Activated naive CD8-positive, alpha-beta T cell treated with anti-CD3 and anti-CD28 coated beads, Interleukin-2, amount 10 ng/mL, durations not matched to agents 7 days and 5 days (primary cell): ENCODE measurements around the gene GIPC3. TPM values are rescaled to one million over a fixed set of nuclear protein-coding genes. Genes with fewer than 3 reads are reported as not detected.

ENCODE experiments used
- ATAC-seq: fragments of 150-1000 bp; cut with Tn5 transposase; one replicate; pipeline ENCODE4 v1.10.0; 2021; ENCODE audit warnings: low read depth, moderate library complexity
- POLR2A ChIA-PET: fragments of 350-600 bp; sonication (Branson Sonifier 250); formaldehyde crosslinking; loops from one replicate; lab custom pipeline; 2021; ENCODE audit warnings: antibody characterized with exemption; lab: Charles Lee
- DNase-seq: peaks from one replicate; pipeline ENCODE4 v3.0.0; 2021
- H3K27ac Mint-ChIP-seq: one replicate; pipeline ENCODE4 v1.8.0; 2022; ENCODE audit warnings: mild to moderate bottlenecking, mixed read lengths
- H3K27me3 Mint-ChIP-seq: one replicate; pipeline ENCODE4 v1.8.0; 2022; ENCODE audit warnings: mild to moderate bottlenecking, moderate library complexity, mixed read lengths
- H3K36me3 Mint-ChIP-seq: one replicate; pipeline ENCODE4 v1.8.0; 2021; ENCODE audit warnings: mild to moderate bottlenecking, mixed read lengths
- H3K4me1 Mint-ChIP-seq: one replicate; pipeline ENCODE4 v1.8.0; 2021; ENCODE audit warnings: mixed read lengths
- H3K4me3 Mint-ChIP-seq: one replicate; pipeline ENCODE4 v1.8.0; 2022; ENCODE audit warnings: mild to moderate bottlenecking, moderate library complexity, mixed read lengths
- H3K9me3 Mint-ChIP-seq: one replicate; pipeline ENCODE4 v1.8.0; 2021; ENCODE audit warnings: mixed read lengths
- total RNA-seq, 2 experiments: library from RNA; stranded (reverse); gene quantifications; one replicate each; pipeline ENCODE4 v1.2.3, GENCODE V29; 2021

GIPC3 gene
- total RNA-seq, 2 experiments from 2014 or later: 1.4 to 1.5 TPM

GRCh38 chr19:3544742-3545668, 40.3 kb upstream of the GIPC3 start:
- ATAC-seq: peak; percentile 58
- H3K36me3 Mint-ChIP-seq: peaks cover 5% of the 10 kb centered on the region
- no peak overlapping the region for H3K4me3 Mint-ChIP-seq

DNA sequence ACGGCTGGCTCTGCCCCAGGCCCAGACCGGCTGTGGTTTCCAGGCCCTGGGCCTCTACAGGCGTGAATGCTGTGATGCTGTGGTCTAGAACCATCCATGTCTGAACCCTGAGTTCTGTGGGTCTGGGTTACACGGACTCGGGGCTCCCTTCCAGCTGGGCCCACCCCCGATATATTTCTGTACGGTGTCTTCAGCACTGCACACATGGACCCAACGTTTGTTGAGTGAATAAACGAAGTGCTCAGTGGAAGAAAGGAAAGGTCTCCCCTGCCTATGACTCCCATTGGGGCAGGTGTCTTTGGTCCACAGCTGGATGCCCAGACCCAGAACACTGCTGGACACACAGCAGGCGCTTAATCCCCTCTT, 39.6 kb upstream of the GIPC3 start:
- Mint-ChIP-seq H3K9me3 (no peaks in the 10 kb centered on the region), H3K4me1 (peaks cover 5% of the 10 kb centered on the region)

More at GRCh38 chr19:3544742-3545668, 40.3 kb upstream of the GIPC3 start:
- H3K27ac Mint-ChIP-seq: peak overlapping the region; percentile 86
- no peaks in the 10 kb centered on the region for H3K27me3 Mint-ChIP-seq
- DNase-seq: peak; percentile 90
- H3K9me3 Mint-ChIP-seq: no peaks in the 10 kb centered on the region
- peaks cover 5% of the 10 kb centered on the region for H3K4me1 Mint-ChIP-seq
- POLR2A ChIA-PET: interaction anchor here (0.6 to 0.9 kb wide), 2 partner anchors 29 to 1287 kb away, joined by 3 read pairs; no protein-coding TSS in a partner anchor

GRCh38 chr19:3546119-3546518, 39.2 kb upstream of the GIPC3 start:
- no peaks in the 10 kb centered on the region for H3K9me3 Mint-ChIP-seq
- peaks cover 5% of the 10 kb centered on the region for H3K4me1 Mint-ChIP-seq
- ATAC-seq (no peak), DNase-seq (no peak)
- no peak overlapping the region for H3K4me3 Mint-ChIP-seq
- H3K36me3 Mint-ChIP-seq: peaks cover 6% of the 10 kb centered on the region
- peak overlapping the region; percentile 71 for H3K27ac Mint-ChIP-seq
- POLR2A ChIA-PET: interaction anchor here (1.3 kb wide), 1 partner anchor 11 kb away, joined by 4 read pairs; the partner anchor contains the start of gene MFSD12
- no peaks in the 10 kb centered on the region for H3K27me3 Mint-ChIP-seq

More for the DNA sequence above, 39.6 kb upstream of the GIPC3 start:
- POLR2A ChIA-PET: interaction anchor here (0.6 to 0.9 kb wide), 2 partner anchors 28 to 1288 kb away, joined by 3 read pairs; no protein-coding TSS in a partner anchor
- Mint-ChIP-seq H3K36me3 (peaks cover 4% of the 10 kb centered on the region), H3K27ac (peak overlapping the region; percentile 71), H3K27me3 (no peaks in the 10 kb centered on the region), H3K4me3 (no peak overlapping the region)
- ATAC-seq: no peak
- DNase-seq: no peak

GRCh38 chr19:3547301-3547731, 38.0 kb upstream of the GIPC3 start:
- Mint-ChIP-seq H3K27me3 (no peaks in the 10 kb centered on the region), H3K36me3 (peaks cover 6% of the 10 kb centered on the region), H3K4me1 (peaks cover 8% of the 10 kb centered on the region), H3K27ac (no peak overlapping the region), H3K4me3 (no peak overlapping the region), H3K9me3 (no peaks in the 10 kb centered on the region)
- DNase-seq (peak; percentile 51), ATAC-seq (no peak)
- POLR2A ChIA-PET: interaction anchor here (1.3 kb wide), 1 partner anchor 10 kb away, joined by 4 read pairs; the partner anchor contains the start of gene MFSD12

GRCh38 chr19:3547767-3548282, 37.5 kb upstream of the GIPC3 start:
- no peak overlapping the region for H3K27ac Mint-ChIP-seq
- H3K4me1 Mint-ChIP-seq: peaks cover 11% of the 10 kb centered on the region
- DNase-seq (no peak), ATAC-seq (no peak)
- H3K4me3 Mint-ChIP-seq: no peak overlapping the region
- H3K27me3 Mint-ChIP-seq: no peaks in the 10 kb centered on the region
- peaks cover 6% of the 10 kb centered on the region for H3K36me3 Mint-ChIP-seq
- H3K9me3 Mint-ChIP-seq: no peaks in the 10 kb centered on the region
- POLR2A ChIA-PET: no interaction called here

DNA sequence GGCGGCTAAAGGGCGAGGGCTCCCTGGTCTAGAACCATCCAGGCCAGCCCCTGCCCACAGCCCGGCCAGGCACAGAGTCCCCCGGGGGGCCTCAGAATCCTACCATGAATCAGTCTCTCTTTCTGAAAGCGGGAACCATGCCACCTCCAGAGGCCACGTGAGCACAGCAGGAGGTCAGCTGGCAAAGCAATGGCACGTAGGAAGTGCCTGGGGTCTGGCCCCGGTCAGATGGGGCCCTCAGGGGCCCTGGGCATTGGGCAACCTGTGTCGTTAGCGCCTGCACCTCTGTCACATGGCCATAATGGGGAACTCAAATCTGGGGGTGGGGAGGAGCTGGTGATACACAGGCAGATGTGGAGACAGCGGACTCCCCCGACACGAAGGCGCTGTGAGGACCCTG, 36.7 kb upstream of the GIPC3 start:
- POLR2A ChIA-PET: interaction anchor here (0.6 kb wide), 1 partner anchor 1281 kb away, joined by 6 read pairs; no protein-coding TSS in a partner anchor
- ATAC-seq (no peak), DNase-seq (no peak)
- Mint-ChIP-seq H3K36me3 (peaks cover 6% of the 10 kb centered on the region), H3K4me3 (no peak overlapping the region), H3K4me1 (peaks cover 15% of the 10 kb centered on the region), H3K9me3 (no peaks in the 10 kb centered on the region), H3K27ac (no peak overlapping the region), H3K27me3 (no peaks in the 10 kb centered on the region)

GRCh38 chr19:3549816-3550215, 35.5 kb upstream of the GIPC3 start:
- POLR2A ChIA-PET: no interaction called here
- DNase-seq (no peak), ATAC-seq (no peak)
- Mint-ChIP-seq H3K4me1 (peaks cover 20% of the 10 kb centered on the region), H3K4me3 (no peak overlapping the region), H3K27me3 (no peaks in the 10 kb centered on the region), H3K27ac (no peak overlapping the region), H3K9me3 (no peaks in the 10 kb centered on the region), H3K36me3 (peaks cover 6% of the 10 kb centered on the region)

GRCh38 chr19:3550947-3551791, 34.1 kb upstream of the GIPC3 start:
- POLR2A ChIA-PET: no interaction called here
- ATAC-seq (no peak), DNase-seq (no peak)
- Mint-ChIP-seq H3K27me3 (no peaks in the 10 kb centered on the region), H3K4me3 (no peak overlapping the region), H3K27ac (peak overlapping the region; percentile 30), H3K36me3 (peaks cover 2% of the 10 kb centered on the region), H3K4me1 (peaks cover 26% of the 10 kb centered on the region), H3K9me3 (no peaks in the 10 kb centered on the region)

- ATAC-seq (no peak), DNase-seq (no peak)
- POLR2A ChIA-PET: no interaction called here
- Mint-ChIP-seq H3K9me3 (no peaks in the 10 kb centered on the region), H3K4me1 (peaks cover 32% of the 10 kb centered on the region), H3K27ac (peak overlapping the region; percentile 30), H3K36me3 (peaks cover 2% of the 10 kb centered on the region), H3K4me3 (no peak overlapping the region), H3K27me3 (no peaks in the 10 kb centered on the region)
Observed at GRCh38 chr19:3551792-3552095, 33.5 kb upstream of the GIPC3 start.

DNA sequence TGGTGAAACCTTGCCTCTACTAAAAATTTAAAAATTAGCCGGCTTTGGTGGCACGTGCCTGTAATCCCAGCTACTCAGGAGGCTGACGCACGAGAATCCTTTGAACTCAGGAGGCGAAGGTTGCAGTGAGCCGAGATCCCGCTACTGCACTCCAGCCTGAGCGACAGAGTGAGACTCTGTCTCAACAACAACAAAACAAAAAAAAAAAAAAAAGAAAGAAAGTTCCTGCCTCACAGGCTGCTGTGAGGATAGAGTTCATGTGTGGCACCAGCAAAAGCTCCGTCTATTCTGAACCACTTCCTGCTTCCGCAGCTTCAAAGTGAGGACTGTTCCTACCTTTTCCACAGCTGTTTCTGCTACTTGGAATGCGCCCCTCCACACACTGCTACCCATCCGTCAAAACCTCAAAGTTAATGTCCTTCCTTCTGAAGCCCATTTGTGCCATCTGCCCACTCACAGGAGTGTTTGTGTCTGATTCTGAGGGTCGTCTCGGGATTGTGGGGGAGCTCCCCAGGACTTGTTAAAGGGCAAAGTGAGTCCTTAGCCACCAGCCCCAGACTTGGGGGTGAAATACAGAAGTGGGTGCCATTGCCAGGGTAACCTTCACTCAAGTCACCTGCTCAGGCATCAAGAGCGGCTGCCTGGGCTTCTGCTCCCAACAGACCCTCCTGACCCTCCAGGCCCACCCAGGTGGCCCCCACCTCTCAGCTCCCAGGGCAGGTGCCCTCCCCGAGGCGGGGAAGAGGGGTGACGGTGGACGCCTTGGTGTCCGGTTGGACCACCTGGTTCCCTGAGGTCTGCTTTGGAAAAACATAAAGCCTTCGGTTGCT, 30.8 kb upstream of the GIPC3 start:
- POLR2A ChIA-PET: interaction anchor here (0.6 to 1.4 kb wide), 11 partner anchors 12 to 1302 kb away, joined by 3 to 8 read pairs (median 3); partner anchors contain the start of genes APBA3 and DAPK3
- H3K4me1 Mint-ChIP-seq: peaks cover 36% of the 10 kb centered on the region
- peaks cover 2% of the 10 kb centered on the region for H3K36me3 Mint-ChIP-seq
- no peaks in the 10 kb centered on the region for H3K9me3 Mint-ChIP-seq
- peak overlapping the region; percentile 95 for H3K27ac Mint-ChIP-seq
- ATAC-seq: peak; percentile 40
- H3K27me3 Mint-ChIP-seq: no peaks in the 10 kb centered on the region
- peak; percentile 55 for DNase-seq
- peak overlapping the region; percentile 80 for H3K4me3 Mint-ChIP-seq

GRCh38 chr19:3555653-3556422, 29.4 kb upstream of the GIPC3 start:
- DNase-seq: peak; percentile 43
- ATAC-seq: no peak
- POLR2A ChIA-PET: interaction anchor here (0.6 to 1.1 kb wide), 5 partner anchors 12 to 420 kb away, joined by 3 to 6 read pairs (median 3); no protein-coding TSS in a partner anchor
- Mint-ChIP-seq H3K27me3 (no peaks in the 10 kb centered on the region), H3K9me3 (no peaks in the 10 kb centered on the region), H3K36me3 (peaks cover 1% of the 10 kb centered on the region), H3K4me3 (peak overlapping the region; percentile 95), H3K27ac (peak overlapping the region; percentile 88), H3K4me1 (peaks cover 36% of the 10 kb centered on the region)
